Dermis microvascular lymphatic vessel endothelial cell (primary cell): ENCODE measurements around the gene UBE2K. TPM values are rescaled to one million over a fixed set of nuclear protein-coding genes. Genes with fewer than 3 reads are reported as not detected.
"Not testable (repeated sequence)": the region's sequence is repeated elsewhere in the genome, so short reads cannot be mapped to it uniquely, and the experiment has no call there.

Source experiments
- DNase-seq, 2 donors: peaks; one replicate each; pipeline versions ENCODE4 v3.0.0 to v3.0.0-alpha.2; 2010; ENCODE audit warnings: low read depth in 2 of 2
- total RNA-seq: library from RNA; depleted of rRNA; stranded (reverse); fragments of >200 nt; gene quantifications from 2 replicates; pipeline ENCODE4 v1.2.1, GENCODE V29; 2014

The UBE2K gene
- total RNA-seq, 1 donor from 2014 or later: 13.7 TPM

- no peak for DNase-seq
Measured at GRCh38 chr4:39792529-39792928, 94.6 kb downstream of the UBE2K start.

GRCh38 chr4:39792976-39793375 lies 95.0 kb downstream of the UBE2K start:
- not testable (repeated sequence) for DNase-seq

- DNase-seq: no peak
Measured at GRCh38 chr4:39802005-39802404, 104.1 kb downstream of the UBE2K start.

- no peak for DNase-seq
Measured at GRCh38 chr4:39808231-39808749, 110.4 kb downstream of the UBE2K start.

GRCh38 chr4:39812500-39812899 lies 114.6 kb downstream of the UBE2K start:
- DNase-seq: no peak

- not testable (repeated sequence) for DNase-seq
Measured at GRCh38 chr4:39813033-39813432, 115.1 kb downstream of the UBE2K start.

GRCh38 chr4:39813761-39814160 lies 115.8 kb downstream of the UBE2K start:
- not testable (repeated sequence) for DNase-seq

- DNase-seq: no peak
Measured at GRCh38 chr4:39814403-39815185, 116.7 kb downstream of the UBE2K start.

- no peak for DNase-seq
Measured at GRCh38 chr4:39818646-39819045, 120.7 kb downstream of the UBE2K start.

GRCh38 chr4:39820186-39820585 lies 122.2 kb downstream of the UBE2K start:
- DNase-seq: peak in 1 of 2 donors; percentile 86

- DNase-seq: no peak
Measured at GRCh38 chr4:39821951-39822350, 124.0 kb downstream of the UBE2K start.

GRCh38 chr4:39822662-39823061 lies 124.7 kb downstream of the UBE2K start:
- no peak for DNase-seq

- no peak for DNase-seq
Measured at GRCh38 chr4:39823191-39823590, 125.3 kb downstream of the UBE2K start.

- no peak for DNase-seq
Measured at GRCh38 chr4:39825090-39825489, 127.2 kb downstream of the UBE2K start.

- peak in 1 of 2 donors; percentile 32 for DNase-seq
Measured at GRCh38 chr4:39825741-39826231, 127.8 kb downstream of the UBE2K start.

Other genes with a start within 250 kb of the UBE2K start
- 1,640 and 2,535 TPM in 2 replicates for gene RPL9, start 239.2 kb upstream of the UBE2K start, total RNA-seq
- gene LIAS, start 239.1 kb upstream of the UBE2K start, total RNA-seq: 4.2 and 4.4 TPM in 2 replicates
- 24.9 and 36.1 TPM in 2 replicates for gene UGDH, start 170.7 kb upstream of the UBE2K start, total RNA-seq
- 13.5 and 20.0 TPM in 2 replicates for gene SMIM14, start 59.3 kb upstream of the UBE2K start, total RNA-seq